ENCODE results near the gene CES5A. TPM values are rescaled to one million over a fixed set of nuclear protein-coding genes. Genes with fewer than 3 reads are reported as not detected.

CES5A gene
- total RNA-seq, 2 donors from 2014 or later, result 0.26 TPM; not detected in 1

DNA sequence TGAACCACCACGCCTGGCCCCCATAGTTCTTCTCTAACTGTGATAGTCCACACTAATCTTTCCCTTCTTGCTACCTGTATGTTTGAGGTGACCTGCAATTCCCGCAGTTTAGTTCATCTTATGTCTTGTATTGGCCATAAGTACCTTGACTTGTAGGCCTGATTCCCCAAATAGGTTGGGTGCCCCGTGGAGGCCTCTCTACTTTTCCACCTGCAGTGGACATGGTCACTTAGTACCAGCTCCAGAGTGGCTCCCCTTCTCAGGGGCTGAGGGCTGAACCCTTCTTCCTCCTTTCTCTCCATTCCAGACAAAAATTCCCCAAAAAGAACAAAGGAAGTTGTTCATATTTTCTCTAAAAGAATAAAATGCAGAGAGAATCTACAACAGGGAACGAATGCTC lies 33.5 kb upstream of the CES5A start:
- DNase-seq, result no peak
- WGBS, 2 experiments (ENCODE audit: insufficient coverage in 1 of 2, insufficient read length in 1 of 2), result 86 to 97% methylated on average over 4 of the region's 4 CpGs
- no peak overlapping the region for H3K4me3 Mint-ChIP-seq

DNA sequence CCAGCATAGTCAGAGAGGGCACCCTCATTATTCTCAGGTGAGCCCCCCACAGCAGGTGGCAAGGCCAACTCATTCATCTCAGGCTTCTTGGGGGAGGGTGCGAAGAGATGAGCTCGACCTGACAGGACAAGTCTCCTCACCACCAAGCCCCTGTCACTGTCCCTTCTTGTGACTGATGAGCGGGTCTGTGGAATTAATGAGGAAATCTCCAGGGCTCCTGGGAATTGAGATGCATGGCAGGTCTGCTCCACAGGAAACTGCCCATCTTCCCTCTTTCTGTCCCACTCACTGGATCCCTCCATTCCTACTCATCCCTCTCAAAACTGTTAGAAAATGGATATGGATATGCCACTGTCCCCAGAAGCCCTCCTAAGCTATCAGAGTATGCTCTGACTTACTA lies 32.5 kb upstream of the CES5A start:
- Mint-ChIP-seq H3K36me3 (ENCODE audit: low read depth) (no peaks in the 10 kb centered on the region), H3K27me3 (ENCODE audit: insufficient read depth) (peaks cover 10% of the 10 kb centered on the region), H3K9me3 (peaks cover 14% of the 10 kb centered on the region), H3K4me1 (no peaks in the 10 kb centered on the region), H3K27ac (no peak overlapping the region), H3K4me3 (no peak overlapping the region)
- TF ChIP-seq, protein P1, sequence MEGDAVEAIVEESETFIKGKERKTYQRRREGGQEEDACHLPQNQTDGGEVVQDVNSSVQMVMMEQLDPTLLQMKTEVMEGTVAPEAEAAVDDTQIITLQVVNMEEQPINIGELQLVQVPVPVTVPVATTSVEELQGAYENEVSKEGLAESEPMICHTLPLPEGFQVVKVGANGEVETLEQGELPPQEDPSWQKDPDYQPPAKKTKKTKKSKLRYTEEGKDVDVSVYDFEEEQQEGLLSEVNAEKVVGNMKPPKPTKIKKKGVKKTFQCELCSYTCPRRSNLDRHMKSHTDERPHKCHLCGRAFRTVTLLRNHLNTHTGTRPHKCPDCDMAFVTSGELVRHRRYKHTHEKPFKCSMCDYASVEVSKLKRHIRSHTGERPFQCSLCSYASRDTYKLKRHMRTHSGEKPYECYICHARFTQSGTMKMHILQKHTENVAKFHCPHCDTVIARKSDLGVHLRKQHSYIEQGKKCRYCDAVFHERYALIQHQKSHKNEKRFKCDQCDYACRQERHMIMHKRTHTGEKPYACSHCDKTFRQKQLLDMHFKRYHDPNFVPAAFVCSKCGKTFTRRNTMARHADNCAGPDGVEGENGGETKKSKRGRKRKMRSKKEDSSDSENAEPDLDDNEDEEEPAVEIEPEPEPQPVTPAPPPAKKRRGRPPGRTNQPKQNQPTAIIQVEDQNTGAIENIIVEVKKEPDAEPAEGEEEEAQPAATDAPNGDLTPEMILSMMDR (conservative IDR thresholded peaks at IDR 0.05), result no peak
- 85% methylated on average over 2 of the region's 3 CpGs; no CpG with 5 or more reads in 1 of the 2 experiments for WGBS, 2 experiments (ENCODE audit: insufficient coverage in 1 of 2, insufficient read length in 1 of 2)
- H3K27ac ChIP-seq (ENCODE audit: low read depth, low read length), result no peak overlapping the region
- H3K9me3 ChIP-seq (ENCODE audit: control insufficient read depth, low read length), result peaks cover 6% of the 10 kb centered on the region
- H3K36me3 ChIP-seq (ENCODE audit: control insufficient read depth, insufficient read depth, low read length), result no peaks in the 10 kb centered on the region
- DNase-seq, result no peak
- H3K27me3 ChIP-seq (ENCODE audit: control insufficient read depth, insufficient read depth, low read length, poor library complexity, severe bottlenecking), result no peaks in the 10 kb centered on the region
- no peak overlapping the region for H3K4me3 ChIP-seq (ENCODE audit: low read length)
- H3K4me1 ChIP-seq (ENCODE audit: control insufficient read depth, insufficient read depth, low read length), result no peaks in the 10 kb centered on the region
- no peak overlapping the region for H3K9ac ChIP-seq (ENCODE audit: extremely low read depth, low read length, poor library complexity, severe bottlenecking)

More for the DNA sequence above, 33.5 kb upstream of the CES5A start:
- Mint-ChIP-seq H3K27me3 (ENCODE audit: insufficient read depth) (peaks cover 9% of the 10 kb centered on the region), H3K4me1 (no peaks in the 10 kb centered on the region), H3K27ac (no peak overlapping the region), H3K9me3 (peaks cover 10% of the 10 kb centered on the region), H3K36me3 (ENCODE audit: low read depth) (no peaks in the 10 kb centered on the region)
- TF ChIP-seq, protein P1 (conservative IDR thresholded peaks at IDR 0.05), result no peak
- no peaks in the 10 kb centered on the region for H3K27me3 ChIP-seq (ENCODE audit: control insufficient read depth, insufficient read depth, low read length, poor library complexity, severe bottlenecking)
- H3K9me3 ChIP-seq (ENCODE audit: control insufficient read depth, low read length), result peaks cover 6% of the 10 kb centered on the region
- H3K4me3 ChIP-seq (ENCODE audit: low read length), result no peak overlapping the region
- no peaks in the 10 kb centered on the region for H3K4me1 ChIP-seq (ENCODE audit: control insufficient read depth, insufficient read depth, low read length)
- no peak overlapping the region for H3K9ac ChIP-seq (ENCODE audit: extremely low read depth, low read length, poor library complexity, severe bottlenecking)
- no peak overlapping the region for H3K27ac ChIP-seq (ENCODE audit: low read depth, low read length)
- H3K36me3 ChIP-seq (ENCODE audit: control insufficient read depth, insufficient read depth, low read length), result no peaks in the 10 kb centered on the region

DNA sequence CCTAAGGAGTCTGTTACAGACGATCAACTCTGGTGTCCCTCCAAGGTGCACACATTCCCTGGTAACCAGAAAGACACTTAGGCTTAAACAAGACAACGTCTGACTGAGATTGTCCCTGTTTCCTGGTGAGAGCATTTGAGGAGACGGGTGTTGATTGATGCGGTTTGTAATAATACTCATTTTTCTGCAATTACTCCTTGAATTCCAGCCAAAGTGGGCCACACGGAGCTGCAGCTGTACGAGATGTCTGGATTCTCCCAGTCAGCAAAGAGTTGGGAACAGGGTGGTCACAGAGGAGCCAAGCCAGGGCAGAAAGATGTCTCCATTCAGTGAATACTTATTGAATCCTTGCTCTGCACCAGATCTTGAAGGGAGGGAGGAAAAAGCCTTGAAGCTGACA lies 30.9 kb upstream of the CES5A start:
- H3K36me3 Mint-ChIP-seq (ENCODE audit: low read depth), result no peaks in the 10 kb centered on the region
- Histone ChIP-seq H3K9ac (ENCODE audit: extremely low read depth, low read length, poor library complexity, severe bottlenecking) (no peak overlapping the region), H3K4me1 (ENCODE audit: control insufficient read depth, insufficient read depth, low read length) (no peaks in the 10 kb centered on the region), H3K4me3 (ENCODE audit: low read length) (no peak overlapping the region), H3K27me3 (ENCODE audit: control insufficient read depth, insufficient read depth, low read length, poor library complexity, severe bottlenecking) (no peaks in the 10 kb centered on the region), H3K9me3 (ENCODE audit: control insufficient read depth, low read length) (peaks cover 6% of the 10 kb centered on the region), H3K27ac (ENCODE audit: low read depth, low read length) (no peak overlapping the region), H3K36me3 (ENCODE audit: control insufficient read depth, insufficient read depth, low read length) (no peaks in the 10 kb centered on the region)
- no peak for DNase-seq
- H3K4me3 Mint-ChIP-seq, result no peak overlapping the region
- WGBS, 2 experiments (ENCODE audit: insufficient coverage in 1 of 2, insufficient read length in 1 of 2), result 94% methylated on average over 3 to 6 of the region's 6 CpGs
- no peak overlapping the region for H3K27ac Mint-ChIP-seq
- peaks cover 11% of the 10 kb centered on the region for H3K27me3 Mint-ChIP-seq (ENCODE audit: insufficient read depth)
- TF ChIP-seq, protein P1 (conservative IDR thresholded peaks at IDR 0.05), result no peak
- no peaks in the 10 kb centered on the region for H3K4me1 Mint-ChIP-seq
- peaks cover 14% of the 10 kb centered on the region for H3K9me3 Mint-ChIP-seq

Data from endodermal cell (in vitro differentiated cells).